GM19043 (cell line): ENCODE results near the gene PGBD5.
"Not testable (repeated sequence)": the region's sequence is repeated elsewhere in the genome, so short reads cannot be mapped to it uniquely, and the experiment has no call there.

Source experiments
- ATAC-seq: cut with Tn5 transposase; IDR thresholded peaks from one replicate; pipeline ENCODE4 v1.9.1; 2021; ENCODE audit warnings: low read depth; ENCODE audit not compliant: unreplicated experiment

PGBD5 gene

GRCh38 chr1:230426246-230427093, at the start of gene PGBD5:
Gene PGBD5, minus strand, starts transcription at chr1:230426332. Its CDS starts 404 bp downstream, at chr1:230425928.
- ATAC-seq: peak; percentile 70

GRCh38 chr1:230474924-230475323, 48.8 kb upstream of the PGBD5 start:
- ATAC-seq: not testable (repeated sequence)

GRCh38 chr1:230470750-230471149, 44.6 kb upstream of the PGBD5 start:
- not testable (repeated sequence) for ATAC-seq

GRCh38 chr1:230469271-230469670, 43.1 kb upstream of the PGBD5 start:
- no peak for ATAC-seq

GRCh38 chr1:230465691-230466090, 39.6 kb upstream of the PGBD5 start:
- no peak for ATAC-seq

- no peak for ATAC-seq
Measured at GRCh38 chr1:230464671-230465070, 38.5 kb upstream of the PGBD5 start.

GRCh38 chr1:230463760-230464159, 37.6 kb upstream of the PGBD5 start:
- ATAC-seq: no peak

- ATAC-seq: no peak
Measured at GRCh38 chr1:230463326-230463725, 37.2 kb upstream of the PGBD5 start.

GRCh38 chr1:230459465-230459864, 33.3 kb upstream of the PGBD5 start:
- ATAC-seq: no peak

GRCh38 chr1:230458509-230458908, 32.4 kb upstream of the PGBD5 start:
- ATAC-seq: no peak

GRCh38 chr1:230456478-230456877, 30.3 kb upstream of the PGBD5 start:
- no peak for ATAC-seq

GRCh38 chr1:230455291-230455690, 29.2 kb upstream of the PGBD5 start:
- ATAC-seq: no peak

GRCh38 chr1:230453377-230453776, 27.2 kb upstream of the PGBD5 start:
- no peak for ATAC-seq

- ATAC-seq: no peak
Measured at GRCh38 chr1:230441183-230442029, 15.3 kb upstream of the PGBD5 start.

GRCh38 chr1:230435108-230435507, 9.0 kb upstream of the PGBD5 start:
- ATAC-seq: no peak

- no peak for ATAC-seq
Measured at GRCh38 chr1:230431527-230431926, 5.4 kb upstream of the PGBD5 start.

GRCh38 chr1:230430499-230430898, 4.4 kb upstream of the PGBD5 start:
- no peak for ATAC-seq

- no peak for ATAC-seq
Measured at GRCh38 chr1:230429067-230429735, 3.1 kb upstream of the PGBD5 start.

- ATAC-seq: no peak
Measured at GRCh38 chr1:230427981-230428380, 1.8 kb upstream of the PGBD5 start.

GRCh38 chr1:230427094-230427876, 1.2 kb upstream of the PGBD5 start:
- no peak for ATAC-seq
